ENCODE measurements around the gene GPC3.

Gene GPC3

DNA sequence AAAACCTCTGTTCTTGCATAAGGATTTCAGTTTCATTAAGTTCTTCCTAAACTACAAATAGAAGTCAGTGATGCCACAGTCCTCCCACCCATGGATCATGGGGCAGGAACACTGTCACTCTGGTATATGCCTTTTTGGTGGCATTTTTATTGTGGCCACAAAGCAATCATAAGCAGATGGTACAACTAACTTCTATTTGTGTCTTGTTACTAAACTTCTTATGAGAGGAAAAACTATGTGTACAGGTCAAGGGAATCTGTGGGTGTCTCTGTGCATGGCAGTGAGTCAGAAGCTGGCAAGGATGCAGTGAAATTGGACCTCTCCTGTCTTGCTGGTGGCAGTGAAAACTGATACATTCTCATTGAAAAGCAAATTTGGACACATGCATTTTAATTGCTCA lies 325.1 kb downstream of the GPC3 start:
- no peaks in the 10 kb centered on the region for H3K9me3 ChIP-seq
- no peak overlapping the region for H3K4me3 ChIP-seq (ENCODE audit: low read depth in 1 of 2, low read length in 1 of 2)
- no peak overlapping the region for H3K27ac ChIP-seq
- TF ChIP-seq, protein P1, sequence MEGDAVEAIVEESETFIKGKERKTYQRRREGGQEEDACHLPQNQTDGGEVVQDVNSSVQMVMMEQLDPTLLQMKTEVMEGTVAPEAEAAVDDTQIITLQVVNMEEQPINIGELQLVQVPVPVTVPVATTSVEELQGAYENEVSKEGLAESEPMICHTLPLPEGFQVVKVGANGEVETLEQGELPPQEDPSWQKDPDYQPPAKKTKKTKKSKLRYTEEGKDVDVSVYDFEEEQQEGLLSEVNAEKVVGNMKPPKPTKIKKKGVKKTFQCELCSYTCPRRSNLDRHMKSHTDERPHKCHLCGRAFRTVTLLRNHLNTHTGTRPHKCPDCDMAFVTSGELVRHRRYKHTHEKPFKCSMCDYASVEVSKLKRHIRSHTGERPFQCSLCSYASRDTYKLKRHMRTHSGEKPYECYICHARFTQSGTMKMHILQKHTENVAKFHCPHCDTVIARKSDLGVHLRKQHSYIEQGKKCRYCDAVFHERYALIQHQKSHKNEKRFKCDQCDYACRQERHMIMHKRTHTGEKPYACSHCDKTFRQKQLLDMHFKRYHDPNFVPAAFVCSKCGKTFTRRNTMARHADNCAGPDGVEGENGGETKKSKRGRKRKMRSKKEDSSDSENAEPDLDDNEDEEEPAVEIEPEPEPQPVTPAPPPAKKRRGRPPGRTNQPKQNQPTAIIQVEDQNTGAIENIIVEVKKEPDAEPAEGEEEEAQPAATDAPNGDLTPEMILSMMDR (IDR thresholded peaks at IDR 0.05): no peak
- H3K27me3 ChIP-seq: no peaks in the 10 kb centered on the region
- H3K4me1 ChIP-seq (ENCODE audit: control insufficient read depth in 1 of 2, insufficient read depth in 1 of 2, low read depth in 1 of 2, low read length in 1 of 2): no peaks in the 10 kb centered on the region
- H3K36me3 ChIP-seq: no peaks in the 10 kb centered on the region

DNA sequence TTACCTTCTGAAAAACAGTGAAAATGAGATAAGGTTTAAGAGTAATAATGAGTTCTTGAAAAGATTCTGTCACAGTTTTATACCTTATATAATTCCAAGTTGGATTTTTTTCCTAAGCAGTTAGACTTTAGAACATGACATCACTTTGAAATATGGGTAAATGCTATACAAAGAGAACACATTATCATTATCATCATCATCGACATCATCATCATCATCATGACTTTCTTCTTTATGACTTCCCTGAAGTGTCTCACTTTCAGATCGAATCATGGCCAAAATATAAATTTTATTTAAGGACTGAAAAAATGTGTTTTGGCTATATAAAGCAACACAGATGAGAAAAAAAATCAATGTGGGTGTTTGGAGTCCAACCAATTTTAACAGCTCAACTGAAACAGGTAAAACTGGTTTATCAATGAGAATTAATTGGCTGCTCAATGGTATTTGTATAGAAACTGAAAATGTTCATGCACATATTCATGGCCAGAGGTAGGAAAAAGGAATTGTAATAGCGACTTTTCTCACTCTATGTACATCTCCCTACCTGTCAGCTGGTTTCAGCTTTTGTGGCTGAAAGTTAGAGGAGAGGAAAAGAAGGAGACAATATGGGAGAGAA lies 327.0 kb downstream of the GPC3 start:
- no peaks in the 10 kb centered on the region for H3K27me3 ChIP-seq
- no peaks in the 10 kb centered on the region for H3K9me3 ChIP-seq
- no peak overlapping the region for H3K27ac ChIP-seq
- TF ChIP-seq, protein P1 (IDR thresholded peaks at IDR 0.05): no peak
- no peaks in the 10 kb centered on the region for H3K4me1 ChIP-seq (ENCODE audit: control insufficient read depth in 1 of 2, insufficient read depth in 1 of 2, low read depth in 1 of 2, low read length in 1 of 2)
- no peaks in the 10 kb centered on the region for H3K36me3 ChIP-seq
- H3K4me3 ChIP-seq (ENCODE audit: low read depth in 1 of 2, low read length in 1 of 2): no peak overlapping the region

DNA sequence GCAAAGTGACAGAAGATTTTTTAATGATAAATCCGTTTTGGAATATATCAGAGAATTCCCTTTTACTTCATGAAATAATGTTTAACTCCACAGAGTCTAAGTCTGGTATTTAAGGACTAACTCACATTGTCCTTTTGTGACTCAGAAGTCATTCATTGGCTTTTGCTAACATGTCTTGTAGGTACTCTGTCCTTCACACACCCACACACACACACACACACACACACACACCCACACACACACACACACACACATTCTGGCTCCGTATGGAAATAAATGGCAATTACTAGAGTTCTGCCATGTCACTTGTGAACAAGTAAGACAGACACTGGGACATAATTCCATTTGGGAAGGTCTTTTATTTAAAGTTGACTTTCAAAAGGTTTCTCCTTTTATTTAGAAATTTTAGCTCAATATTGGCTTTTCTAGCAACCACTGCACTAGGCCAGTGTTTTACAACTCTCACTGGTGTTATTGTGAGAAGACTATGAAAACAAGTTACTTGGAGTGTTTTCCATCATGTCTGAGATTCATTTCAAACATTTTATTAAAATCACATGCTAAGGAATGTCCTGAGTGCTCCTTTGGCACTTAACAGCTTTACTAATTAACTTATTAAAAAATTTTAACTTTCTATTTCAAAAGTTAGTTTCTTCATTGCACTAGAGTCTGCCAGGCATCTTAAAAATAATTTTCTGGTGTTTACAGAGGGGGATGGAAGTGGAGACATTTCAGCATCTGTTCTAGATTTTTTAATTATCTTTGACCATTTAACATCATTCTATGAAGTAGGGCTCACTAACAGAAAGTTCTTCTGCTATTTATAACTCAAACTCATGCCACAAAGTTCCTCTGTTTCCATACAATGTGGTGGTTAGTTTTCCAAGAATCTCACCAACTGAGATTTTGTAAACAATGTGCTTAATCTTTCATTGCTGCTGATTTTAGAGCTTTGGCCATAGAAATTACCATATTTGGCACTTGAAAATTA lies 329.8 kb downstream of the GPC3 start:
- Histone ChIP-seq H3K9me3 (no peaks in the 10 kb centered on the region), H3K4me1 (ENCODE audit: control insufficient read depth in 1 of 2, insufficient read depth in 1 of 2, low read depth in 1 of 2, low read length in 1 of 2) (no peaks in the 10 kb centered on the region), H3K27ac (no peak overlapping the region), H3K36me3 (no peaks in the 10 kb centered on the region), H3K4me3 (ENCODE audit: low read depth in 1 of 2, low read length in 1 of 2) (no peak overlapping the region), H3K27me3 (no peaks in the 10 kb centered on the region)
- TF ChIP-seq, protein P1 (IDR thresholded peaks at IDR 0.05): no peak

DNA sequence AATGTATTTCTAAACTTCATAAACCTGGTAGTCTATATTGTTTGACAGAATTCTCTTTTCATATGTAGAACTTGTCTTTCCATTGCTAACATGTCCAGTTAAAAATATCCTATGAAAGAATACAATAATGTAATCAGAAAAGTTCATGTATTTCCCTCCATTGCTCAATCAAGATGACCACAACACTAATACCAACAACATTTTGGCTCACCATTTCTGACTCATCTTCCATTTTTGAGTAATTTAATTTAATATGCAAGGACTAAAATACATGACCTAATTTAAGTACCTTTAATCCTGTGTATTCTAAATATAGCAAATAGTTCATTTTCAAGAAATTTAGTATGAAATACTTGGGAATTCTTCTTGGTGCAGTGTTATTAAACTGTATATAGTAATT lies 330.6 kb downstream of the GPC3 start:
- Histone ChIP-seq H3K4me1 (ENCODE audit: control insufficient read depth in 1 of 2, insufficient read depth in 1 of 2, low read depth in 1 of 2, low read length in 1 of 2) (no peaks in the 10 kb centered on the region), H3K27me3 (no peaks in the 10 kb centered on the region), H3K27ac (no peak overlapping the region), H3K4me3 (ENCODE audit: low read depth in 1 of 2, low read length in 1 of 2) (no peak overlapping the region), H3K9me3 (no peaks in the 10 kb centered on the region), H3K36me3 (no peaks in the 10 kb centered on the region)
- TF ChIP-seq, protein P1 (IDR thresholded peaks at IDR 0.05): no peak

DNA sequence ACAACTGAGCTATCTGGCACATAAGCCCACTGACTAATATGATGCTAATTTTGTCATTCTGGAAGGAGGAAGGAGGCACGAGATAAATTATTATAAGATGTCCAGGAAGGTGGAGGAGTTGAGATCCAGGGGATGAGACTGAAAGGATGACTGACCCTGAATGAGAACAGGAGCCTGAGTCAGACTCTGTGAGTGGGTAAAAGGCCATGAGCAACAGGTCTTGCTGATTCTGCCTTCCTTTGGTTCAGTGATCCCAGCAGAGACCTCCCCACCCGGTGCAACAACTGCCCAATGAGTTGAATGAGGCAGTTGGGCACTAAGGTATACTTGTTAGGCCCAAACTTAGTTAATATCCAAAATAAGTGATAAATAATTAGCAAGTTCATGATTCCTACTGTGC lies 332.0 kb downstream of the GPC3 start:
- H3K27me3 ChIP-seq: no peaks in the 10 kb centered on the region
- TF ChIP-seq, protein P1 (IDR thresholded peaks at IDR 0.05): no peak
- no peak overlapping the region for H3K27ac ChIP-seq
- H3K4me3 ChIP-seq (ENCODE audit: low read depth in 1 of 2, low read length in 1 of 2): no peak overlapping the region
- no peaks in the 10 kb centered on the region for H3K4me1 ChIP-seq (ENCODE audit: control insufficient read depth in 1 of 2, insufficient read depth in 1 of 2, low read depth in 1 of 2, low read length in 1 of 2)
- no peaks in the 10 kb centered on the region for H3K36me3 ChIP-seq
- no peaks in the 10 kb centered on the region for H3K9me3 ChIP-seq
